Muscle of leg (tissue), 11 donors: ENCODE results near the gene NFKBIZ. TPM values are rescaled to one million over a fixed set of nuclear protein-coding genes. Genes with fewer than 3 reads are reported as not detected.
A peak's percentile ranks its signal among the peaks of the same experiment; 100 is the strongest.

Experiments used
- DNase-seq: peaks from one replicate; pipeline ENCODE4 v3.0.0; 2013
- H3K27ac ChIP-seq: one replicate; pipeline ENCODE4 v1.5.1; 2013; ENCODE audit warnings: mild to moderate bottlenecking, low read length, control low read depth
- H3K27me3 ChIP-seq: one replicate; pipeline ENCODE4 v1.6.1; 2013; ENCODE audit warnings: low read length; ENCODE audit not compliant: control insufficient read depth, insufficient read depth
- H3K36me3 ChIP-seq: one replicate; pipeline ENCODE4 v1.6.1; 2013; ENCODE audit warnings: low read length; ENCODE audit not compliant: control insufficient read depth, insufficient read depth
- H3K4me1 ChIP-seq: one replicate; pipeline ENCODE4 v1.6.1; 2013; ENCODE audit warnings: low read length; ENCODE audit not compliant: control insufficient read depth, insufficient read depth
- H3K4me3 ChIP-seq: one replicate; pipeline ENCODE4 v1.5.1; 2013; ENCODE audit warnings: low read length, control low read depth
- H3K9me3 ChIP-seq: replicated peaks from 2 replicates; pipeline ENCODE4 v1.6.1; 2013; ENCODE audit warnings: low read depth, low read length; ENCODE audit not compliant: control insufficient read depth
- WGBS: methylation state at CpG from one replicate; pipeline ENCODE4 v1.1.5; 2013; ENCODE audit warnings: missing lambda C conversion rate; ENCODE audit not compliant: insufficient coverage; 5-methylcytosine and 5-hydroxymethylcytosine counted together
- polyA plus RNA-seq, 8 donors: library from polyadenylated mRNA; unstranded; fragments of 120-200 nt; gene quantifications; one replicate each; pipeline versions ENCODE4 v1.2.1 to v1.2.3, GENCODE V29; 2013; ENCODE audit warnings: inconsistent platforms in 1 of 8, low replicate concordance in 1 of 8; ENCODE audit not compliant: insufficient read length in 8 of 8, insufficient read depth in 1 of 8
- total RNA-seq: library from RNA; stranded (reverse); fragments of 120-200 nt; gene quantifications from one replicate; pipeline ENCODE4 v1.2.4, GENCODE V29; 2013

Gene NFKBIZ
- total and polyA plus RNA-seq, 9 donors, result 1.4 to 11.6 (median 3.6) TPM

DNA sequence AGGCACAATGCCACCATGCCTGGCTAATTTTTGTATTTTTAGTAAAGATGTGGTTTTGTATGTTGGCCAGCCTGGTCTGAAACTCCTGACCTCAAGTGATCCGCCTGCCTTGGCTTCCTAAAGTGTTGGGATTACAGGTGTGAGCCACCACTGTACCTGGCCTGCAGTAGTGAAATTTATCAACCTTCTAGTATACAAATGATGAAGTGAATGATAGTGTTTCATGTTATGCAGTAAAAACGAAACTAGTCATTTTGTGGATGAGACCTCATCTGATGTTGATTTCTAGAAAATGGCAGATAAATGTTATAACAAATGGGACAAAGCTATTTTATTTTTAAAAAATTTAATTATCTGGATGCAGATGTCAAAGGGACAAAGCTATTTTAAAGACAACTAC is 37.4 kb upstream of the NFKBIZ start:
- Histone ChIP-seq H3K9me3 (no peaks in the 10 kb centered on the region), H3K4me3 (no peak overlapping the region), H3K27me3 (no peaks in the 10 kb centered on the region), H3K27ac (no peak overlapping the region), H3K36me3 (peaks cover 4% of the 10 kb centered on the region), H3K4me1 (no peaks in the 10 kb centered on the region)
- DNase-seq, result no peak
- no CpG with 5 or more reads among the region's 2 CpGs for WGBS

DNA sequence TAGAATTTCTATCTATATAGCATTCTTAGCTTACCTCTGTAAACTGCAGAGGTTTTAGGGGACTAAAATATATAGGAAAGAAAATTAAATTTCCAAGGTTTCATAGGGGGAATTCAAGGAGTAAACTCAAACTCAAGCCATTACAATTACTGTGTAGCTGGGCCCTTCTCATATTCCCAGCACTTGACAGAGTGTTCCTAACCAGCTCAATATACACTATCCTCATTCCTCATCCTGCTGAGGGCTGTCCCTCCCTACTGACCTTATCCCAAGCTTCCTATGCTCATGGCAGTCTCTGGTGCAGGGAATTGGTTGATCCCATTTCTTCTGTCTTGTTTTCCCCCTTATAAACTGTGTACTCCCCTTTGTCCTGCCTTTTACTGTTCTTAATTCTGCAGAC is 36.4 kb upstream of the NFKBIZ start:
- Histone ChIP-seq H3K36me3 (peaks cover 4% of the 10 kb centered on the region), H3K4me1 (no peaks in the 10 kb centered on the region), H3K9me3 (no peaks in the 10 kb centered on the region), H3K27ac (no peak overlapping the region), H3K4me3 (no peak overlapping the region), H3K27me3 (no peaks in the 10 kb centered on the region)
- DNase-seq, result no peak

DNA sequence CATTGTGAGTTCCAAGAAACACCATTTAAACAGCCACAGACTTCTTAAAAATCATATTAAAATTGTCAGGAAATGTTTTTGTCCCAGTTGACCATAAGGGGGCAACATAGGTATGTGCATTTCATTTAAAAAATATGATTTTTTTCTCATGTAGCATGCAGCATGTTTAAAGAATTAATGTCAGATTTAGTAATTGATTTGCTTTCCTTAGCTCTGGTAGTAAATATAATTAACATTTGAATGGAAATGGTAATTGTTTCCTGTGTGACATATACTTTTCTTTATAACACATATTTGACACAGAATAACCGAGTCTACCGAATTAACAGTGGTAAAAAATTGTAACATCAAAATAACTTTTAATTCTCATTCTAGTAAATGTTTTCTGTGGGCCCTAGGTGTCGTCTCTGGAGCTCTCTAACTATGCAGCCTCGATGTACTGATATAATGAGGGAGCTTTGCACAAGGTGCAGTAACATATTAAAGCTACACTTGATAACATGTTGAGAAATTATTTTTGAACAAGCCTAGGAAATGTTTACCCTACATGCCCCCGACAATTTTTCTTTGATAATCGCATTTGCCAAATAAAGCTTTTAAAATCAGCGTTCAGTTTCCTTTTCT is 35.4 kb upstream of the NFKBIZ start:
- Histone ChIP-seq H3K9me3 (no peaks in the 10 kb centered on the region), H3K4me1 (no peaks in the 10 kb centered on the region), H3K27me3 (no peaks in the 10 kb centered on the region), H3K27ac (no peak overlapping the region), H3K4me3 (no peak overlapping the region), H3K36me3 (peaks cover 4% of the 10 kb centered on the region)
- DNase-seq, result peak; percentile 57
- no CpG with 5 or more reads among the region's 7 CpGs for WGBS

- H3K27ac ChIP-seq, result no peak overlapping the region
- H3K4me3 ChIP-seq, result no peak overlapping the region
- no peaks in the 10 kb centered on the region for H3K4me1 ChIP-seq
- no peaks in the 10 kb centered on the region for H3K27me3 ChIP-seq
- no peak for DNase-seq
- no peaks in the 10 kb centered on the region for H3K9me3 ChIP-seq
- H3K36me3 ChIP-seq, result peaks cover 4% of the 10 kb centered on the region
- 75% methylated on average over 1 of the region's 3 CpGs for WGBS
Observed at GRCh38 chr3:101814835-101815234, 34.5 kb upstream of the NFKBIZ start.

DNA sequence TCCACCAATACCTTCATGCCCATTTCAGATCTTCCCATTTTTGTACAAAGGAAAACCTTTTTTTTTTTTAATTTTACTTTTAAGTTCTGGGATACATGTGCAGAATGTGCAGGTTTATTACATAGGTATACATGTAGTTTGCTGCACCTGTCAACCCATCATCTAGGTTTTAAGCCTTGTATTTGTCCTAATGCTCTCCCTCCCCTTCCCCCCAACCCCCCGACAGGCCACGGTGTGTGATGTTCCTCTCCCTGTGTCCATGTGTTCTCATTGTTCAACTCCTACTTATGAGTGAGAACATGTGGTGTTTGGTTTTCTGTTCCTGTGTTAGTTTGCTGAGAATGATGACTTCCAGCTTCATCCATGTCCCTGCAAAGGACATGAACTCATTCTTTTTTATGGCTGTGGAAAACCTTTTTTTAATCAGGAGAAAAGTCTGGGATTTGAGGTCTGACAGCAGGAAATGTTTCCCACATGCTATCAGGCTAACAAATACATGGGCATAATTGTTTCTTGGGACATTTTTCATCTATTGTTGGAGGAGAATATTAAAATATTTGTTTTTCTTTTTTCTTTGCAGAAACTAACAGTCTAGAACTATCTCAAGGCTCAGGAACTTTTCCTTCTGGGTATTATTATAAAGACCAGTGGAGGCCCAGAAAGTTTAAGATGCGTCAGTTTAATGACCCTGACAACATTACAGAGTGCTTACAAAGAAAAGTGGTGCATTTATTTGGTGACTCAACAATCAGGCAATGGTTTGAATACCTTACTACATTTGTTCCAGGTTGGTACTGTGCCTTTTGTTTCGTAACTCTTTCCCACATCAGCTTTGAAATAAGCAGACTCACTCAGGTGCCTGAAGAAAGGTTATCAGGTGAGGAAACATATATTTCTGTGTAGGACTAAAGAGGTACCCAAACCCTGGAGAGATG is 32.8 kb upstream of the NFKBIZ start:
- Histone ChIP-seq H3K4me1 (no peaks in the 10 kb centered on the region), H3K4me3 (no peak overlapping the region), H3K27ac (no peak overlapping the region), H3K36me3 (peaks cover 8% of the 10 kb centered on the region), H3K27me3 (no peaks in the 10 kb centered on the region), H3K9me3 (no peaks in the 10 kb centered on the region)
- no peak for DNase-seq
- WGBS, result 80% methylated on average over 1 of the region's 4 CpGs

- Histone ChIP-seq H3K27ac (no peak overlapping the region), H3K4me3 (no peak overlapping the region), H3K9me3 (no peaks in the 10 kb centered on the region), H3K36me3 (peaks cover 11% of the 10 kb centered on the region), H3K4me1 (no peaks in the 10 kb centered on the region), H3K27me3 (no peaks in the 10 kb centered on the region)
- DNase-seq, result no peak
- WGBS, result no CpG with 5 or more reads among the region's 5 CpGs
Observed at GRCh38 chr3:101817992-101818391, 31.3 kb upstream of the NFKBIZ start.

DNA sequence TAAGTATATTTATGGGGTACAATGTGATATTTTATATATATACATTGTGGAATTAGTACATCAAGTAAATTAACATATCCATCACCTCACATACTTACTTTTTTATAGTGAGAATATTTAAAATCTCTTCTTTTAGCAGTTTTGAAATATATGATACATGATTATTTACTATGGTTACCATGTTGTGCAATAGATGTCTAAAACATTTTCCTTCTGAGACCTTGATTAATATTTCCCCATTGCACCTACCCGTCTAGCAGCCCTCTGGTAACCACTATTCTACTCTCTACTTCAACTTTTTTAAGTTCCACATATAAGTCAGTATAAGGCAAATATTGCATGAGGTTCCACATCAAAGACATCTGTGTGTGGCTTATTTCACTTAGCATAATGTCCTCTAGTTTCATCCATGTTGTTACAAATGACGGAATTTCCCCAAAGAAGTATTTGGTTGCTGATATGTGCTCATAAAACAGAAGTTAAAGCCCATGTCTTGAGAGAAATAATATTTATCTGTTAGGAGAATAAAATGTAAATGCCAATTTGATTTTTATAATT is 29.6 kb upstream of the NFKBIZ start:
- Histone ChIP-seq H3K27ac (no peak overlapping the region), H3K27me3 (no peaks in the 10 kb centered on the region), H3K4me3 (no peak overlapping the region), H3K36me3 (peaks cover 13% of the 10 kb centered on the region), H3K4me1 (no peaks in the 10 kb centered on the region), H3K9me3 (no peaks in the 10 kb centered on the region)
- DNase-seq, result no peak
- no CpG with 5 or more reads among the region's 2 CpGs for WGBS

DNA sequence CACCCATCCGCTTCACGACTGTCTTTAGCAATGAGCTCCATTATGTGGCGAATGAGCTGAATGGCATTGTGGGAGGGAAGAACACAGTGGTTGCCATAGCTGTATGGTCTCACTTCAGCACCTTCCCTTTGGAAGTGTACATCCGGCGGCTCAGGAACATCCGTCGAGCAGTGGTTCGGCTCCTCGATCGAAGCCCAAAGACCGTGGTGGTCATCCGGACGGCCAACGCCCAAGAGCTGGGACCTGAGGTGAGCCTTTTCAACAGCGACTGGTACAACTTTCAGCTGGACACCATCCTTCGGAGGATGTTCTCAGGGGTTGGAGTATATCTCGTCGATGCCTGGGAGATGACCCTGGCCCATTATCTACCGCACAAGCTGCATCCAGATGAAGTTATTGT is 27.8 kb upstream of the NFKBIZ start:
- Histone ChIP-seq H3K9me3 (no peaks in the 10 kb centered on the region), H3K27ac (no peak overlapping the region), H3K4me3 (no peak overlapping the region), H3K4me1 (no peaks in the 10 kb centered on the region), H3K36me3 (peaks cover 13% of the 10 kb centered on the region), H3K27me3 (no peaks in the 10 kb centered on the region)
- WGBS, result 96% methylated on average over 19 of the region's 19 CpGs
- DNase-seq, result no peak

DNA sequence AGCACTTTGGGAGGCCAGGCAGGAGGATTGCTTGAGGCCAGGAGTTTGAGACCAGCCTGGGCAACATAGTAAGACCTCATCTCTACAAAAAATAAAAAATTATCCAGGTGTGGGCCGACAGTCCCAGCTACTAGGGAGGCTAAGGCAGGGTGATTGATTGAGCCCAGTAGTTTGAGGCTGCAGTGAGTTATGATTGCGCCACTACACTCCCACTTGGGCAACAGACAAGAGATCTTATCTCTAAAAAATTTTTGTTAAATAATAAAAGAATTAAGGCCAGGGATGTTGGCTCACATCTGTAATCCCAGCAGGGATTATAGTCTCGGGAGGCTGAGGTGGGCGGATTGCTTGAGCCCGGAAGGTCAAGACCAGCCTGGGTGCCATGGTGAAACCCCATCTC is 25.8 kb upstream of the NFKBIZ start:
- Histone ChIP-seq H3K9me3 (no peaks in the 10 kb centered on the region), H3K36me3 (peaks cover 8% of the 10 kb centered on the region), H3K4me3 (no peak overlapping the region), H3K27me3 (no peaks in the 10 kb centered on the region), H3K4me1 (no peaks in the 10 kb centered on the region), H3K27ac (no peak overlapping the region)
- no peak for DNase-seq
- no CpG with 5 or more reads among the region's 5 CpGs for WGBS

DNA sequence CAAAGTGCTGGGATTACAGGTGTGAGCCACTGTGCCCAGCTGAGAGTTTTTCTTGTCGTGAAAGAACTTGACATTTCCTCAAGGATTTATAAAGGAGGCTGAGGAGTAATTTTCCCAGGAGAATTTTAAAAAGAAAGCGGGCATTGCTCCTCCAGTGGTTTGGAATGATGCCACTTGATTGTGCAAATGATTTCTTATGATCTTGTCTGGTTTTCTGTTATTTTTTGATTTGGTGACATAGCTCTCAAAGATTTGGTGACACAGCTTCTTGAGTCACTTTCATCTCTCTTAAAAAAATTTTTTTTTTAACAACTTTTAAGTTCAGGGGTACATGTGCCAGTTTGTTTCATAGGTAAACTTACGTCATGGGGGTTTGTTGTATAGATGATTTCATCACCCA is 24.6 kb upstream of the NFKBIZ start:
- peaks cover 8% of the 10 kb centered on the region for H3K36me3 ChIP-seq
- H3K4me1 ChIP-seq, result peaks cover 10% of the 10 kb centered on the region
- WGBS, result no CpG with 5 or more reads among the region's 3 CpGs
- no peaks in the 10 kb centered on the region for H3K9me3 ChIP-seq
- H3K27me3 ChIP-seq, result no peaks in the 10 kb centered on the region
- no peak overlapping the region for H3K4me3 ChIP-seq
- H3K27ac ChIP-seq, result no peak overlapping the region
- DNase-seq, result no peak
